ENCODE data around the gene DLEC1.

The DLEC1 gene, protein sequence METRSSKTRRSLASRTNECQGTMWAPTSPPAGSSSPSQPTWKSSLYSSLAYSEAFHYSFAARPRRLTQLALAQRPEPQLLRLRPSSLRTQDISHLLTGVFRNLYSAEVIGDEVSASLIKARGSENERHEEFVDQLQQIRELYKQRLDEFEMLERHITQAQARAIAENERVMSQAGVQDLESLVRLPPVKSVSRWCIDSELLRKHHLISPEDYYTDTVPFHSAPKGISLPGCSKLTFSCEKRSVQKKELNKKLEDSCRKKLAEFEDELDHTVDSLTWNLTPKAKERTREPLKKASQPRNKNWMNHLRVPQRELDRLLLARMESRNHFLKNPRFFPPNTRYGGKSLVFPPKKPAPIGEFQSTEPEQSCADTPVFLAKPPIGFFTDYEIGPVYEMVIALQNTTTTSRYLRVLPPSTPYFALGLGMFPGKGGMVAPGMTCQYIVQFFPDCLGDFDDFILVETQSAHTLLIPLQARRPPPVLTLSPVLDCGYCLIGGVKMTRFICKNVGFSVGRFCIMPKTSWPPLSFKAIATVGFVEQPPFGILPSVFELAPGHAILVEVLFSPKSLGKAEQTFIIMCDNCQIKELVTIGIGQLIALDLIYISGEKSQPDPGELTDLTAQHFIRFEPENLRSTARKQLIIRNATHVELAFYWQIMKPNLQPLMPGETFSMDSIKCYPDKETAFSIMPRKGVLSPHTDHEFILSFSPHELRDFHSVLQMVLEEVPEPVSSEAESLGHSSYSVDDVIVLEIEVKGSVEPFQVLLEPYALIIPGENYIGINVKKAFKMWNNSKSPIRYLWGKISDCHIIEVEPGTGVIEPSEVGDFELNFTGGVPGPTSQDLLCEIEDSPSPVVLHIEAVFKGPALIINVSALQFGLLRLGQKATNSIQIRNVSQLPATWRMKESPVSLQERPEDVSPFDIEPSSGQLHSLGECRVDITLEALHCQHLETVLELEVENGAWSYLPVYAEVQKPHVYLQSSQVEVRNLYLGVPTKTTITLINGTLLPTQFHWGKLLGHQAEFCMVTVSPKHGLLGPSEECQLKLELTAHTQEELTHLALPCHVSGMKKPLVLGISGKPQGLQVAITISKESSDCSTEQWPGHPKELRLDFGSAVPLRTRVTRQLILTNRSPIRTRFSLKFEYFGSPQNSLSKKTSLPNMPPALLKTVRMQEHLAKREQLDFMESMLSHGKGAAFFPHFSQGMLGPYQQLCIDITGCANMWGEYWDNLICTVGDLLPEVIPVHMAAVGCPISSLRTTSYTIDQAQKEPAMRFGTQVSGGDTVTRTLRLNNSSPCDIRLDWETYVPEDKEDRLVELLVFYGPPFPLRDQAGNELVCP (N-terminal part only)

DNA sequence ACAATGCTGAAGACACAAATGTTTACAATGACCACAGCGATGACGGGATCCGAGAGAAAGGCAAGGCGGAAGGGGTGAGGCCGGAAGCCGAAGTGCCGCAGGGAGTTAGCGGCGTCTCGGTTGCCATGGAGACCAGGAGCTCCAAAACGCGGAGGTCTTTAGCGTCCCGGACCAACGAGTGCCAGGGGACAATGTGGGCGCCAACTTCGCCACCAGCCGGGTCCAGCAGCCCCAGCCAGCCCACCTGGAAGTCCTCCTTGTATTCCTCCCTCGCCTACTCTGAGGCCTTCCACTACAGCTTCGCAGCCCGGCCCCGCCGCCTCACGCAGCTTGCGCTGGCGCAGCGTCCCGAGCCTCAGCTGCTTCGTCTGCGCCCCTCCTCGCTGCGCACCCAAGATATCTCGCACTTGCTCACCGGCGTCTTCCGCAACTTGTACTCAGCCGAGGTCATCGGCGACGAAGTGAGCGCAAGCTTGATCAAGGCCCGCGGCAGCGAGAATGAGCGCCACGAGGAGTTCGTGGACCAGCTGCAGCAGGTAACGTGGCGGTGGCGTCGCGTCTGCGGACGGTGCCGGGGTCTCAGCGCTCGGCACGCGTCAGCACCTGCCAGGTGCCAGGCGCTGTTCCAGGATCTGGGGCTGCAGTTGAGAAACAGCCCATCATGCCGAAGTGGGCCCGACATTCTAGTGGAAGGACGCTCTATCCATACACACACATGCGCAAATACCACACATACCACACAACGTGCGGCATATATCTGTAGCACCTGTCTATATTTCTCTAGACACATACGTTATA lies at the start of gene DLEC1:
Gene DLEC1, plus strand, starts transcription at position 108 of the 798 bp plus-strand sequence. Its CDS starts 18 bp downstream, at position 126.
- peaks cover 25% of the 10 kb centered on the region for H3K27me3 ChIP-seq (ENCODE audit: control insufficient read depth, insufficient read depth, low read length)
- peak within 1 kb of the TSS; percentile 7 for H3K9ac ChIP-seq (ENCODE audit: low read length)
- H3K4me1 ChIP-seq (ENCODE audit: control insufficient read depth, insufficient read depth, low read length) = peaks cover 22% of the 10 kb centered on the region
- no peaks in the 10 kb centered on the region for H3K36me3 ChIP-seq (ENCODE audit: control insufficient read depth, insufficient read depth, low read length)
- H3K27ac ChIP-seq (ENCODE audit: low read depth, low read length) = no peak within 1 kb of the TSS
- H3K9me3 ChIP-seq (ENCODE audit: control insufficient read depth, insufficient read depth, low read depth, low read length) = no peaks in the 10 kb centered on the region
- peak within 1 kb of the TSS; percentile 76 for H3K4me3 ChIP-seq (ENCODE audit: low read depth, low read length)

DNA sequence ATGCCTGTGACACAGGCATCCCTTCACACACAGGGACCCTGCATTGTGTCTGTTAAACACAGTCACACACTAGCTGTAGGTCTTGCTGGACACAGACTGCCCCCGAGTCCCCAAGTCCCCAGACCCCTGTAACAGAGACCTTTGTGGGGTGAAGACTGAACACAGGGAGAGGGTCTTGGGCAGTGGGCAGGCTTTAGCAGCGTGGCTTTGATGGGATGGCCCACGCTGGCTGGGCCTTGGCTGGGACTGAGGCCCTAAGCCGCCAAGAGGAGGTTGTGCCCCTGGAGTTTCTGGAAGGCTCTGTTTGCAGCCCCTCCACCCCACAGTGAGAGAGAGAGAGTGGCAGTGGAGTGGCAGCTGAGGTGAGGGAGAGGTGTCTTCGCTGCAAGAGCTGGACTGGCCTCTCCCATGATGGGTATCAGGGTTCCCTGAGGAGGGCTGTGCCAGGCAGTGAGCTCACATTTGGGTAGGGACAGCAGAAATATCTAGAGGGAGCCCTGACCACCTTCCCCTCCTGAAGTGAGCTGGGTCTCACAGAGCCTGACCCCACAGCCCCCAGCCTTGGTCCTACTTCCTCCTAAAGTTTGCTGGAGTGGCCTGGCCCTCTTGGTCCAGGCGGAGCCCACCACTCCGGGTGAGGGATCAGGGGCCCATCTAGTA lies 49.1 kb upstream of the DLEC1 start:
- Histone ChIP-seq H3K9ac (ENCODE audit: low read length) (no peak overlapping the region), H3K27ac (ENCODE audit: low read depth, low read length) (no peak overlapping the region), H3K9me3 (ENCODE audit: control insufficient read depth, insufficient read depth, low read depth, low read length) (no peaks in the 10 kb centered on the region), H3K4me3 (ENCODE audit: low read depth, low read length) (no peak overlapping the region), H3K4me1 (ENCODE audit: control insufficient read depth, insufficient read depth, low read length) (peaks cover 10% of the 10 kb centered on the region), H3K27me3 (ENCODE audit: control insufficient read depth, insufficient read depth, low read length) (peaks cover 7% of the 10 kb centered on the region; the same call in 1 of the 2 replicates), H3K36me3 (ENCODE audit: control insufficient read depth, insufficient read depth, low read length) (no peaks in the 10 kb centered on the region)

DNA sequence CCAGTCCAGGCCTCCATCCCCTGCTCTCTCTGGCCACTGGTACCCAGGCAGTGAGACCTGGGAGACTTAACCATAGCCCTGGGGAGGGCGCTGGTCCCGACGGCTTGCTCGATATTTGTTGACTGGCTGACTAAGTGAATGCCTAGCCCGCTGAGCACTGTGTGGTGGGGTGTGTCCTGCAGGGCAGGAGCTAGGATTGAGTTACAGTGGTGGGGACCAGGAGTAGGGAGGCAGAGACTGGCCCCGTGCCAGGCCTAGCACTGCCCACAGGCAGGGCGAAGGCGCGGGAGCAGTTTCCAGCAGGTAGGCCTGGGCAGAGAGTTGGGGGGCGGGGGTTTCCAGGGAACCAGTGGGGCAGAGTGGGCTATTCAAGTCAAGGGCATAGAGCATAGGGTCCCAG lies 48.5 kb upstream of the DLEC1 start, which contains the start of gene VILL:
Gene VILL, plus strand, starts transcription at position 260 of the 400 bp plus-strand sequence. CDS start 2,887 bp downstream, outside the sequence.
- peaks cover 7% of the 10 kb centered on the region; the same call in 1 of the 2 replicates for H3K27me3 ChIP-seq (ENCODE audit: control insufficient read depth, insufficient read depth, low read length)
- H3K9ac ChIP-seq (ENCODE audit: low read length) = no peak within 1 kb of the TSS
- peak within 1 kb of the TSS; percentile 16; the same call in 1 of the 2 replicates for H3K4me3 ChIP-seq (ENCODE audit: low read depth, low read length)
- no peaks in the 10 kb centered on the region for H3K9me3 ChIP-seq (ENCODE audit: control insufficient read depth, insufficient read depth, low read depth, low read length)
- no peaks in the 10 kb centered on the region for H3K36me3 ChIP-seq (ENCODE audit: control insufficient read depth, insufficient read depth, low read length)
- H3K27ac ChIP-seq (ENCODE audit: low read depth, low read length) = no peak within 1 kb of the TSS
- H3K4me1 ChIP-seq (ENCODE audit: control insufficient read depth, insufficient read depth, low read length) = peaks cover 10% of the 10 kb centered on the region

DNA sequence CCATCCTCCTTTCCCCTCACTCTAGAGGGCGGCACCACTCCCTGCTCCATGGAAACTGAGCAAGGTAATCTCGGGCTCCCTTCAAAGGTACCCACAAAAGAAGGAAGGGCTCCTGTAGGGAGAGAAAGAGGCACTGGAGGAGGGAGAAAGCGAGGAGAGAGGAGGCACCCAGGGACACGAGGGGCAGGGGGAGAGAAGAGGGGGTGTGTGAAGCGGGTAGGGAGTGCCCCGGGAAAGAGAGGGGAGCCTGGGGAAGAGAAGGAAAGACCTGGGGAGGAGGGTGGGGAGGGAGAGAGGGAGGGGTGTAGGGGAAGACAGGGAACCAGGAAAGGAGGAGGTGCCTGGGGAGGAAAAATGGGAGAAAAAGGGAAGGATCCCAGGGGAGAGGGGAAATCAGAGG lies 47.9 kb upstream of the DLEC1 start:
- Histone ChIP-seq H3K27me3 (ENCODE audit: control insufficient read depth, insufficient read depth, low read length) (peaks cover 7% of the 10 kb centered on the region; the same call in 1 of the 2 replicates), H3K36me3 (ENCODE audit: control insufficient read depth, insufficient read depth, low read length) (no peaks in the 10 kb centered on the region), H3K4me1 (ENCODE audit: control insufficient read depth, insufficient read depth, low read length) (peaks cover 10% of the 10 kb centered on the region), H3K9me3 (ENCODE audit: control insufficient read depth, insufficient read depth, low read depth, low read length) (no peaks in the 10 kb centered on the region), H3K27ac (ENCODE audit: low read depth, low read length) (no peak overlapping the region), H3K9ac (ENCODE audit: low read length) (no peak overlapping the region), H3K4me3 (ENCODE audit: low read depth, low read length) (peak overlapping the region; percentile 16; the same call in 1 of the 2 replicates)

DNA sequence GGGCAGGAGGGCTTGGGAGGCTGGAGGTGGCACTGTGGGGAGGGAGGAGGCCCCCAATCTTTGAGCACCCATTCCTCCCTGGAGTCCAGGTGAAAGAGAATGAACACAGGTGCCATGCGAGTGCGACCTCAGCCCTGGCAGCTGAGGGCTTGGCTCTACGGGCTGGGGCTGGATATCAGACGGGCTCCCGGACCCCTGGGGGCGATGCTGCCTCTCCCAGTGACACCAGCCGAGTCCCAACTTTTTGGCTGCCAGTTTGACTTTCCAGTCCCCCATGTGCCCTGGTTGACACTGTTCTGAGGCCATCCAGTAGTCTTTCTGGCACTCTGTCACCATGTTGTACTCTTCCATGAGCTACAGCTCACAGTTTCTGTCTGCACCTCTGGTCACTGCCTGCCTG lies 47.2 kb upstream of the DLEC1 start:
- H3K36me3 ChIP-seq (ENCODE audit: control insufficient read depth, insufficient read depth, low read length) = no peaks in the 10 kb centered on the region
- H3K4me3 ChIP-seq (ENCODE audit: low read depth, low read length) = no peak overlapping the region
- H3K4me1 ChIP-seq (ENCODE audit: control insufficient read depth, insufficient read depth, low read length) = peaks cover 10% of the 10 kb centered on the region
- H3K27me3 ChIP-seq (ENCODE audit: control insufficient read depth, insufficient read depth, low read length) = peaks cover 7% of the 10 kb centered on the region; the same call in 1 of the 2 replicates
- no peak overlapping the region for H3K27ac ChIP-seq (ENCODE audit: low read depth, low read length)
- H3K9ac ChIP-seq (ENCODE audit: low read length) = no peak overlapping the region
- no peaks in the 10 kb centered on the region for H3K9me3 ChIP-seq (ENCODE audit: control insufficient read depth, insufficient read depth, low read depth, low read length)

DNA sequence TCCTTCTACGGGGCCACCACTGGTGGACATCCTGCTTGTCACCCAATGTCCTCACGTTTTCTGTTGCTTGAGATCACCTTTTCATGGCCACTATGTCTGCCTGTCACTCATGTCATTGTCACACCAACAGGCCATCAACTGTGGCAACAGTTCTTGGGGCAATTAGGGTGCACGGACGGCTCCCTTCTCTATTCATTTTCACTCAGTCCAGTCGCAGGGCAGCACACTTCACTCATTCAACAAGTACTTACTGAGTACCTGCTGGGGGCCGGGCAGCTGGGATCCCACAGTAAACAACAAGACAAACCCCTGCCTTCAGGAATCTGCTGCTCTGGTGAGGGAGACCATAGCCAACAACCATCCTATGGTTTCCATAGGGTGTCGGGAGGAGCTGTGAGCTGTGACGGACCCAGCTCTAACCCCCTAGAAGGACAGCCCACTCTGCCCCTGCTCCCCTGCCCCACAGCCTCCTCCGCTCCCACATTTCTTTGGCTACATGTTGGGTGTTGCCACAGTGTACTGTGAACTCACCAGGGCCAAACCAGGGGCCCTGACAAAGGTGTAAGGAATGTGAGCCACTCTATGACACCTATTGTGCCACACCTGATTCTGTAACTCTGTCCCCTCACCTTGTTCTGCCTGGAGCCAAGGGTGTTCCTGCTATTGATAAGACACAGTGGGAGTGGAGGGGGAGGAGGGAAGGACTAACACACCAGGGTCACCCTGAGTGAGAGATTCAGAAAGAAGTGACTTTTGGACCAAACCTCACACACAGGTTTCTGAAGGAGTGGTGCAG lies 46.5 kb upstream of the DLEC1 start:
- H3K27me3 ChIP-seq (ENCODE audit: control insufficient read depth, insufficient read depth, low read length) = peaks cover 7% of the 10 kb centered on the region; the same call in 1 of the 2 replicates
- H3K36me3 ChIP-seq (ENCODE audit: control insufficient read depth, insufficient read depth, low read length) = no peaks in the 10 kb centered on the region
- no peak overlapping the region for H3K9ac ChIP-seq (ENCODE audit: low read length)
- no peak overlapping the region for H3K4me3 ChIP-seq (ENCODE audit: low read depth, low read length)
- no peaks in the 10 kb centered on the region for H3K9me3 ChIP-seq (ENCODE audit: control insufficient read depth, insufficient read depth, low read depth, low read length)
- peaks cover 10% of the 10 kb centered on the region for H3K4me1 ChIP-seq (ENCODE audit: control insufficient read depth, insufficient read depth, low read length)
- H3K27ac ChIP-seq (ENCODE audit: low read depth, low read length) = no peak overlapping the region

DNA sequence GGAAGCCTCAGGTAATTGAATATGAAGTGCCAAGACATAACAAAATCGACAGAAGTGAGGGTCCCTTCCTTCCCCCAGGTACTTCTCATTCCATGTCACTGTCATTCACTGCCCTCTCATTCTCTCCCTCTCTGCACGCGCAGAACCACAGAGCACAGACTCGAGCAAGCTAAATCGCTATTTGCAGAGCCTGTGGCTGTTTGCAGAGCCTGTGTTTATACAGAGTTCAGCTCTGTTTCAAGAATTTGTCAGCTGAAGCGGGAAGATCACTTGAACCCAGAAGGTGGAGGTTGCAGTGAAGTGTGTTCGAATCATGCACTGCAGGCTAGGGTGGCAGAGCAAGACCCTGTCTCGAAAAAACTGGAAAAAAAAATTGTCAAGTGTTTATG lies 45.9 kb upstream of the DLEC1 start:
- peaks cover 12% of the 10 kb centered on the region for H3K4me1 ChIP-seq (ENCODE audit: control insufficient read depth, insufficient read depth, low read length)
- no peak overlapping the region for H3K4me3 ChIP-seq (ENCODE audit: low read depth, low read length)
- H3K27ac ChIP-seq (ENCODE audit: low read depth, low read length) = no peak overlapping the region

DNA sequence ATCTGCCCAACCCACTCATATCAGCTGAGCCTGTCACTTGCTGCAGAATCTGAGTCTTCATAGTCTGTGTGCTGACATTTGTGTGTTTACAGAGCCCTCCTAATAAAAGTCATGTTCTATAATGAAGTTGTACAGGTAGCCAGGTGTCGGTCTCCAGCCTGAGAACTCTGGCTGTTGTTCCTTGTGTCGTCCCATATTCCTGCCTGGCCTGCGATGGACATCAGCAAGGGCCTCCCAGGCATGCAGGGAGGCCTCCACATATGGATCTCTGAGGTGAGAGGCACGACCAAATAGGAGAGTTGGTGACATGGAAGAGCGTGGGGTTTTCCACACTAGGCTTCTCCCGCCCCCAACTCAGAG lies 45.6 kb upstream of the DLEC1 start:
- Histone ChIP-seq H3K9me3 (ENCODE audit: control insufficient read depth, insufficient read depth, low read depth, low read length) (no peaks in the 10 kb centered on the region), H3K36me3 (ENCODE audit: control insufficient read depth, insufficient read depth, low read length) (no peaks in the 10 kb centered on the region), H3K27ac (ENCODE audit: low read depth, low read length) (no peak overlapping the region), H3K9ac (ENCODE audit: low read length) (no peak overlapping the region), H3K4me1 (ENCODE audit: control insufficient read depth, insufficient read depth, low read length) (peaks cover 16% of the 10 kb centered on the region), H3K27me3 (ENCODE audit: control insufficient read depth, insufficient read depth, low read length) (peaks cover 16% of the 10 kb centered on the region; the same call in 1 of the 2 replicates), H3K4me3 (ENCODE audit: low read depth, low read length) (no peak overlapping the region)

More for the DNA sequence above, 45.9 kb upstream of the DLEC1 start:
- no peak overlapping the region for H3K9ac ChIP-seq (ENCODE audit: low read length)
- H3K9me3 ChIP-seq (ENCODE audit: control insufficient read depth, insufficient read depth, low read depth, low read length) = no peaks in the 10 kb centered on the region
- H3K36me3 ChIP-seq (ENCODE audit: control insufficient read depth, insufficient read depth, low read length) = no peaks in the 10 kb centered on the region
- H3K27me3 ChIP-seq (ENCODE audit: control insufficient read depth, insufficient read depth, low read length) = peaks cover 12% of the 10 kb centered on the region; the same call in 1 of the 2 replicates
